Nephron progenitor cell (in vitro differentiated cells): ENCODE results near the gene TUBA4A.

ENCODE experiments used
- DNase-seq: peaks from one replicate; pipeline ENCODE4 v3.0.0; 2021
- H3K27ac Mint-ChIP-seq: 2 replicates; pipeline ENCODE4 v1.8.0; 2021; ENCODE audit warnings: mild to moderate bottlenecking, moderate library complexity, mixed read lengths
- H3K27me3 Mint-ChIP-seq: 2 replicates; pipeline ENCODE4 v1.8.0; 2021; ENCODE audit warnings: mild to moderate bottlenecking, low read depth, mixed read lengths; ENCODE audit not compliant: poor library complexity
- H3K36me3 Mint-ChIP-seq: 2 replicates; pipeline ENCODE4 v1.8.0; 2021; ENCODE audit warnings: low read depth, mixed read lengths
- H3K4me1 Mint-ChIP-seq: 2 replicates; pipeline ENCODE4 v1.8.0; 2021; ENCODE audit warnings: mixed read lengths
- H3K4me3 Mint-ChIP-seq: 2 replicates; pipeline ENCODE4 v1.8.0; 2021; ENCODE audit warnings: mild to moderate bottlenecking, moderate library complexity, mixed read lengths
- H3K9me3 Mint-ChIP-seq: 2 replicates; pipeline ENCODE4 v1.8.0; 2021; ENCODE audit warnings: mild to moderate bottlenecking, moderate library complexity, mixed read lengths
- CTCF ChIP-seq: fragments of 200-600 bp; sonication (generic); IDR thresholded peaks from 2 replicates; pipeline ENCODE4 v1.5.0; 2021; ENCODE audit warnings: antibody characterized with exemption

TUBA4A gene

GRCh38 chr2:219273937-219274336, 20.2 kb upstream of the TUBA4A start:
- Mint-ChIP-seq H3K27ac (no peak overlapping the region), H3K27me3 (peaks cover 29% of the 10 kb centered on the region), H3K36me3 (no peaks in the 10 kb centered on the region), H3K4me1 (peaks cover 27% of the 10 kb centered on the region), H3K9me3 (no peaks in the 10 kb centered on the region), H3K4me3 (no peak overlapping the region)
- TF ChIP-seq CTCF, result no peak
- DNase-seq, result no peak

- H3K4me1 Mint-ChIP-seq, result peaks cover 17% of the 10 kb centered on the region
- no peak overlapping the region for H3K4me3 Mint-ChIP-seq
- H3K27me3 Mint-ChIP-seq, result peaks cover 39% of the 10 kb centered on the region
- no peaks in the 10 kb centered on the region for H3K9me3 Mint-ChIP-seq
- no peak overlapping the region for H3K27ac Mint-ChIP-seq
- no peak for TF ChIP-seq CTCF
- DNase-seq, result no peak
- no peaks in the 10 kb centered on the region for H3K36me3 Mint-ChIP-seq
Observed at GRCh38 chr2:219272995-219273394, 19.3 kb upstream of the TUBA4A start.

GRCh38 chr2:219272356-219272755, 18.6 kb upstream of the TUBA4A start:
- H3K4me1 Mint-ChIP-seq, result peaks cover 11% of the 10 kb centered on the region
- no peak overlapping the region for H3K4me3 Mint-ChIP-seq
- no peaks in the 10 kb centered on the region for H3K9me3 Mint-ChIP-seq
- H3K36me3 Mint-ChIP-seq, result no peaks in the 10 kb centered on the region
- no peak for DNase-seq
- no peak for TF ChIP-seq CTCF
- no peak overlapping the region for H3K27ac Mint-ChIP-seq
- peaks cover 40% of the 10 kb centered on the region for H3K27me3 Mint-ChIP-seq

GRCh38 chr2:219271021-219271420, 17.3 kb upstream of the TUBA4A start:
- no peak for DNase-seq
- peaks cover 9% of the 10 kb centered on the region for H3K4me1 Mint-ChIP-seq
- H3K27me3 Mint-ChIP-seq, result peaks cover 40% of the 10 kb centered on the region
- no peak overlapping the region for H3K27ac Mint-ChIP-seq
- no peaks in the 10 kb centered on the region for H3K9me3 Mint-ChIP-seq
- TF ChIP-seq CTCF, result no peak
- H3K4me3 Mint-ChIP-seq, result no peak overlapping the region
- H3K36me3 Mint-ChIP-seq, result no peaks in the 10 kb centered on the region

GRCh38 chr2:219270055-219270372, 16.3 kb upstream of the TUBA4A start:
- peaks cover 9% of the 10 kb centered on the region for H3K4me1 Mint-ChIP-seq
- H3K9me3 Mint-ChIP-seq, result no peaks in the 10 kb centered on the region
- H3K4me3 Mint-ChIP-seq, result no peak overlapping the region
- TF ChIP-seq CTCF, result no peak
- no peaks in the 10 kb centered on the region for H3K36me3 Mint-ChIP-seq
- H3K27ac Mint-ChIP-seq, result peak overlapping the region; percentile 59
- DNase-seq, result no peak
- peaks cover 41% of the 10 kb centered on the region for H3K27me3 Mint-ChIP-seq

- Mint-ChIP-seq H3K27me3 (peaks cover 46% of the 10 kb centered on the region), H3K4me1 (peaks cover 3% of the 10 kb centered on the region), H3K36me3 (no peaks in the 10 kb centered on the region), H3K9me3 (no peaks in the 10 kb centered on the region), H3K27ac (no peak overlapping the region), H3K4me3 (no peak overlapping the region)
- no peak for TF ChIP-seq CTCF
- DNase-seq, result no peak
Observed at GRCh38 chr2:219269362-219270054, 15.8 kb upstream of the TUBA4A start.
